Neural cell (in vitro differentiated cells): ENCODE results near the gene TBX15. TPM values are rescaled to one million over a fixed set of nuclear protein-coding genes. Genes with fewer than 3 reads are reported as not detected.

Source experiments
- H2AFZ ChIP-seq: fragments of 200-600, 300-800 bp; sonication (generic), shearing (Covaris generic); 2 replicates; pipeline ENCODE4 v1.6.0; 2014; ENCODE audit warnings: low read depth, mild to moderate bottlenecking, antibody characterized with exemption, low read length, moderate library complexity
- H3F3A ChIP-seq: fragments of 200-600 bp; shearing (Covaris generic); 2 replicates; pipeline ENCODE4 v1.6.1; 2016; ENCODE audit warnings: mild to moderate bottlenecking, moderate library complexity, mixed read lengths, antibody characterized with exemption, low read length; ENCODE audit not compliant: insufficient read depth, poor library complexity, severe bottlenecking
- H3K27ac ChIP-seq: fragments of 200-600, 300-800 bp; sonication (generic), shearing (Covaris generic); 2 replicates; pipeline ENCODE4 v1.5.1; 2014; ENCODE audit warnings: mild to moderate bottlenecking, low read length, moderate library complexity
- H3K27me3 ChIP-seq: fragments of 300-800, 200-600 bp; sonication (generic), shearing (Covaris generic); 2 replicates; pipeline ENCODE4 v1.6.0; 2014; ENCODE audit warnings: mild to moderate bottlenecking, low read depth, low read length, moderate library complexity; ENCODE audit not compliant: insufficient read depth
- H3K36me3 ChIP-seq: fragments of 300-800, 200-600 bp; sonication (generic), shearing (Covaris generic); 2 replicates; pipeline ENCODE4 v1.5.1; 2014; ENCODE audit warnings: mild to moderate bottlenecking, antibody characterized with exemption, low read length, moderate library complexity; ENCODE audit not compliant: insufficient read depth
- H3K4me2 ChIP-seq: fragments of 300-800, 200-600 bp; sonication (generic), shearing (Covaris generic); 2 replicates; pipeline ENCODE4 v1.6.0; 2014; ENCODE audit warnings: mild to moderate bottlenecking, low read length
- H3K4me3 ChIP-seq: fragments of 300-800, 200-600 bp; sonication (generic), shearing (Covaris generic); 2 replicates; pipeline ENCODE4 v1.5.1; 2014; ENCODE audit warnings: mild to moderate bottlenecking, low read length, moderate library complexity
- H3K79me2 ChIP-seq: fragments of 200-600 bp; shearing (Covaris generic); replicated peaks from 2 replicates; pipeline ENCODE4 v1.6.0; 2014; ENCODE audit warnings: mild to moderate bottlenecking, low read length, moderate library complexity; ENCODE audit not compliant: insufficient read depth
- H3K9ac ChIP-seq: fragments of 300-800, 200-600 bp; sonication (generic), shearing (Covaris generic); 2 replicates; pipeline ENCODE4 v1.6.1; 2016; ENCODE audit warnings: mild to moderate bottlenecking, low read length, mixed read lengths
- H3K9me2 ChIP-seq: fragments of 200-600 bp; shearing (Covaris generic); 2 replicates; pipeline ENCODE4 v1.6.1; 2016; ENCODE audit warnings: mild to moderate bottlenecking, low read length, mixed read lengths; ENCODE audit not compliant: insufficient read depth
- H3K9me3 ChIP-seq: fragments of 200-600, 300-800 bp; sonication (generic), shearing (Covaris generic); 2 replicates; pipeline ENCODE4 v1.6.1; 2016; ENCODE audit warnings: mild to moderate bottlenecking, mixed run types, low read length, moderate library complexity, mixed read lengths
- H4K20me1 ChIP-seq: fragments of 200-600 bp; shearing (Covaris generic); 2 replicates; pipeline ENCODE4 v1.6.1; 2016; ENCODE audit warnings: mild to moderate bottlenecking, mixed run types; ENCODE audit not compliant: insufficient read depth
- CTCF ChIP-seq: fragments of 450-650 bp; IDR thresholded peaks from 2 replicates; pipeline ENCODE4 v1.5.1; 2014; ENCODE audit warnings: antibody characterized with exemption, mild to moderate bottlenecking, moderate library complexity; ENCODE audit not compliant: poor library complexity, severe bottlenecking
- EP300 ChIP-seq: fragments of 450-650 bp; conservative IDR thresholded peaks from 2 replicates; pipeline ENCODE4 v1.6.1; 2014; ENCODE audit warnings: antibody characterized with exemption, mild to moderate bottlenecking, moderate library complexity; ENCODE audit not compliant: poor library complexity, severe bottlenecking
- EZH2 ChIP-seq: fragments of 200-600, 300-800 bp; shearing (Covaris generic), sonication (generic); IDR thresholded peaks from 2 replicates; pipeline ENCODE4 v1.6.1; 2014; ENCODE audit warnings: antibody characterized with exemption, low read length, borderline replicate concordance, mild to moderate bottlenecking; ENCODE audit not compliant: insufficient read depth, poor library complexity, severe bottlenecking
- MXI1 ChIP-seq: fragments of 450-650 bp; conservative IDR thresholded peaks from 2 replicates; pipeline ENCODE4 v1.6.1; 2014; ENCODE audit warnings: antibody characterized with exemption, mild to moderate bottlenecking; ENCODE audit not compliant: poor library complexity, severe bottlenecking
- POLR2AphosphoS5 ChIP-seq: IDR thresholded peaks from 2 replicates; pipeline ENCODE4 v1.6.1; 2012
- RAD21 ChIP-seq: fragments of 450-650 bp; conservative IDR thresholded peaks from 2 replicates; pipeline ENCODE4 v1.6.1; 2014; ENCODE audit warnings: antibody characterized with exemption, mild to moderate bottlenecking, moderate library complexity
- REST ChIP-seq: IDR thresholded peaks from 2 replicates; pipeline ENCODE4 v1.6.1; 2012; ENCODE audit warnings: borderline replicate concordance
- SMC3 ChIP-seq: fragments of 450-650 bp; conservative IDR thresholded peaks from 2 replicates; pipeline ENCODE4 v1.6.1; 2014; ENCODE audit warnings: antibody characterized with exemption, mild to moderate bottlenecking, moderate library complexity; ENCODE audit not compliant: poor library complexity
- TAF1 ChIP-seq: IDR thresholded peaks from 2 replicates; pipeline ENCODE4 v1.6.1; 2012; ENCODE audit warnings: low read depth
- polyA plus RNA-seq: library from polyadenylated mRNA; depleted of rRNA; stranded (reverse); fragments of >200 nt; gene quantifications from 2 replicates; pipeline ENCODE4 v1.2.3, GENCODE V29; 2014

Gene TBX15
- polyA plus RNA-seq, 1 donor from 2014 or later, result 0.10 TPM

DNA sequence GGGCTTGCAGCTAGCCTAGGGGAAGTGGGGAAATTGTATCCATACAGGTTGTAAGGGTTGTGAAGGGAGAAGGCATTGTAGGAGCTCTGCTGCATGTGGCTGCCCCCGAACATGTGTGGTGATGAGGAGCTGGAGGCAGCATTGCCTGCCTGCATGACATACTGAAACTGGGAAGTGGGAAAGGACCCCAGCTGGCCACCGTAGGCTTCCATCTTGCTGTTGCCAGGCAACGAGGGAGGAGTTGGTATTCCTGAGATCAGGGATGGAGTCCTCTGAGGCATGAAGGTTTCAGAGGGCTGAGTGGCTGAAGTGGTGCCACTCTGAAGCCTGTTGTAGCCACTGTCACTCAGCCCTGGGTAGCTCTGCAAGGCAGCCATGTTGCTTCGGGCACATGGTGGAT, 103.2 kb downstream of the TBX15 start:
- no peaks in the 10 kb centered on the region for H3K27me3 ChIP-seq
- no peaks in the 10 kb centered on the region for H3K9me3 ChIP-seq
- no peak for TF ChIP-seq POLR2AphosphoS5
- TF ChIP-seq EZH2, result no peak
- TF ChIP-seq SMC3, result no peak
- no peak for TF ChIP-seq TAF1
- TF ChIP-seq MXI1, result no peak
- TF ChIP-seq CTCF, result no peak
- no peak for TF ChIP-seq RAD21
- TF ChIP-seq EP300, result no peak
- no peak for TF ChIP-seq REST
- no peaks in the 10 kb centered on the region for H4K20me1 ChIP-seq
- no peak overlapping the region for H3K27ac ChIP-seq
- no peaks in the 10 kb centered on the region for H3K9me2 ChIP-seq
- no peaks in the 10 kb centered on the region for H3F3A ChIP-seq
- no peak overlapping the region for H3K4me3 ChIP-seq
- no peaks in the 10 kb centered on the region for H3K36me3 ChIP-seq
- H2AFZ ChIP-seq, result no peak overlapping the region
- H3K79me2 ChIP-seq, result no peaks in the 10 kb centered on the region
- no peak overlapping the region for H3K4me2 ChIP-seq
- no peak overlapping the region for H3K9ac ChIP-seq

GRCh38 chr1:118881751-118882150, 106.4 kb downstream of the TBX15 start:
- Histone ChIP-seq H3K79me2 (no peaks in the 10 kb centered on the region), H3F3A (no peaks in the 10 kb centered on the region), H3K27ac (no peak overlapping the region), H2AFZ (no peak overlapping the region), H3K4me2 (no peak overlapping the region), H3K4me3 (no peak overlapping the region), H4K20me1 (no peaks in the 10 kb centered on the region), H3K36me3 (no peaks in the 10 kb centered on the region), H3K9ac (no peak overlapping the region), H3K9me3 (no peaks in the 10 kb centered on the region), H3K27me3 (no peaks in the 10 kb centered on the region), H3K9me2 (no peaks in the 10 kb centered on the region)
- TF ChIP-seq REST (no peak), RAD21 (no peak)
